ENCODE measurements around the gene FKBP1A.

GRCh38 chr20:1327241-1327653 is 65.6 kb downstream of the FKBP1A start:
- TF ChIP-seq ZBTB7A (IDR thresholded peaks at IDR 0.05; ENCODE audit: low read depth) = no peak
- no peak for TF ChIP-seq TEAD4 (IDR thresholded peaks at IDR 0.05)
- TF ChIP-seq MAX (IDR thresholded peaks at IDR 0.05) = no peak

Data from Ishikawa (cell line).